Mesothelial cell of epicardium (in vitro differentiated cells): ENCODE data around the gene ARAP1. TPM values are rescaled to one million over a fixed set of nuclear protein-coding genes. Genes with fewer than 3 reads are reported as not detected.

Experiments
- DNase-seq, 2 experiments: peaks; one replicate each; pipeline ENCODE4 v3.0.0; 2021; ENCODE audit warnings: low spot score in 2 of 2; ENCODE audit not compliant: unreplicated experiment in 2 of 2
- H3K27ac Mint-ChIP-seq: 2 replicates; pipeline ENCODE4 v1.8.0; 2021; ENCODE audit warnings: mixed read lengths
- H3K27me3 Mint-ChIP-seq: 2 replicates; pipeline ENCODE4 v1.8.0; 2021; ENCODE audit warnings: low read depth, mixed read lengths
- H3K36me3 Mint-ChIP-seq: 2 replicates; pipeline ENCODE4 v1.8.0; 2021; ENCODE audit warnings: mixed read lengths
- H3K4me1 Mint-ChIP-seq: 2 replicates; pipeline ENCODE4 v1.8.0; 2021; ENCODE audit warnings: mixed read lengths
- H3K4me3 Mint-ChIP-seq: 2 replicates; pipeline ENCODE4 v1.8.0; 2021; ENCODE audit warnings: mild to moderate bottlenecking, moderate library complexity, mixed read lengths
- H3K9me3 Mint-ChIP-seq: 2 replicates; pipeline ENCODE4 v1.8.0; 2021; ENCODE audit warnings: mixed read lengths
- CTCF ChIP-seq: fragments of 200-600 bp; sonication (generic); IDR thresholded peaks from one replicate; pipeline ENCODE4 v1.5.0; 2021; ENCODE audit warnings: antibody characterized with exemption; ENCODE audit not compliant: unreplicated experiment
- total RNA-seq: library from RNA; stranded (reverse); gene quantifications from 3 replicates; pipeline ENCODE4 v1.2.1, GENCODE V29; 2021

The ARAP1 gene
- total RNA-seq, 1 donor from 2014 or later: 155 TPM

- Mint-ChIP-seq H3K36me3 (peaks cover 4% of the 10 kb centered on the region), H3K27me3 (no peaks in the 10 kb centered on the region), H3K4me3 (no peak overlapping the region), H3K27ac (peak overlapping the region; percentile 66), H3K4me1 (peaks cover 37% of the 10 kb centered on the region), H3K9me3 (peaks cover 4% of the 10 kb centered on the region)
- peak; percentile 76 for TF ChIP-seq CTCF
- peak; percentile 62 to 83 for DNase-seq
Observed at GRCh38 chr11:72724851-72725723, 27.1 kb downstream of the ARAP1 start.

GRCh38 chr11:72724021-72724551 lies 28.1 kb downstream of the ARAP1 start:
- peak overlapping the region; percentile 60 for H3K27ac Mint-ChIP-seq
- DNase-seq: no peak
- H3K4me1 Mint-ChIP-seq: peaks cover 45% of the 10 kb centered on the region
- H3K4me3 Mint-ChIP-seq: no peak overlapping the region
- no peaks in the 10 kb centered on the region for H3K27me3 Mint-ChIP-seq
- peaks cover 4% of the 10 kb centered on the region for H3K36me3 Mint-ChIP-seq
- TF ChIP-seq CTCF: no peak
- peaks cover 4% of the 10 kb centered on the region for H3K9me3 Mint-ChIP-seq

GRCh38 chr11:72723508-72723907 lies 28.7 kb downstream of the ARAP1 start:
- H3K27ac Mint-ChIP-seq: peak overlapping the region; percentile 60
- DNase-seq: no peak
- peaks cover under 1% of the 10 kb centered on the region for H3K9me3 Mint-ChIP-seq
- H3K4me3 Mint-ChIP-seq: no peak overlapping the region
- no peak for TF ChIP-seq CTCF
- H3K36me3 Mint-ChIP-seq: peaks cover under 1% of the 10 kb centered on the region
- H3K4me1 Mint-ChIP-seq: peaks cover 50% of the 10 kb centered on the region
- no peaks in the 10 kb centered on the region for H3K27me3 Mint-ChIP-seq

- peaks cover 49% of the 10 kb centered on the region for H3K4me1 Mint-ChIP-seq
- no peak for TF ChIP-seq CTCF
- no peaks in the 10 kb centered on the region for H3K27me3 Mint-ChIP-seq
- peak overlapping the region; percentile 98 for H3K27ac Mint-ChIP-seq
- peak; percentile 68 to 91 for DNase-seq
- H3K36me3 Mint-ChIP-seq: no peaks in the 10 kb centered on the region
- H3K9me3 Mint-ChIP-seq: no peaks in the 10 kb centered on the region
- H3K4me3 Mint-ChIP-seq: peak overlapping the region; percentile 83
Observed at GRCh38 chr11:72722050-72722748, 30.0 kb downstream of the ARAP1 start.

- H3K4me1 Mint-ChIP-seq: peaks cover 51% of the 10 kb centered on the region
- DNase-seq: peak in 1 of 2 experiments; percentile 68
- TF ChIP-seq CTCF: no peak
- H3K36me3 Mint-ChIP-seq: no peaks in the 10 kb centered on the region
- H3K4me3 Mint-ChIP-seq: peak overlapping the region; percentile 83
- H3K27me3 Mint-ChIP-seq: no peaks in the 10 kb centered on the region
- no peaks in the 10 kb centered on the region for H3K9me3 Mint-ChIP-seq
- H3K27ac Mint-ChIP-seq: peak overlapping the region; percentile 98
Observed at GRCh38 chr11:72721689-72722049, 30.5 kb downstream of the ARAP1 start.
